HepG2 (cell line): ENCODE data around the gene AFG1L. TPM values are rescaled to one million over a fixed set of nuclear protein-coding genes. Genes with fewer than 3 reads are reported as not detected.

ENCODE experiments used
- ATAC-seq: fragments of 200-7000 bp; cut with Tn5 transposase; 3 replicates; pipeline ENCODE4 v1.9.1; 2020; ENCODE audit warnings: mild to moderate bottlenecking, moderate library complexity
- BruUV-seq: library from RNA; stranded (reverse); fragments of 400-500 nt; replicated peaks from 2 replicates; lab custom pipeline; 2021; lab: Mats Ljungman, UMichigan
- CTCF ChIA-PET: fragments of 300-600 bp; formaldehyde crosslinking; extraction: SDS; loops from one replicate; lab custom pipeline; 2021; ENCODE audit warnings: low total read pairs, inconsistent platforms, low intra/inter-chr PET ratio; lab: Yijun Ruan, JAX
- POLR2A ChIA-PET: fragments of 350-600 bp; sonication (Branson Sonifier 250); formaldehyde crosslinking; loops from one replicate; lab custom pipeline; 2020; ENCODE audit warnings: antibody characterized with exemption, inconsistent platforms; lab: Yijun Ruan, JAX
- DNase-seq: peaks from one replicate; pipeline ENCODE4 v3.0.0-alpha.2; 2015; ENCODE audit warnings: low spot score
- FAIRE-seq: peaks from 3 replicates; lab custom pipeline; 2011; peaks lifted over from hg19 to GRCh38; lab: Jason Lieb, UNC
- H2AFZ ChIP-seq: one replicate; pipeline ENCODE4 v1.6.1; 2011; ENCODE audit warnings: low read length, inconsistent platforms
- H3K27ac ChIP-seq: fragments of 300-600 bp; 3 replicates; pipeline ENCODE4 v1.8.0; 2011; ENCODE audit warnings: mixed run types, mild to moderate bottlenecking, mixed read lengths, low read length, inconsistent platforms; ENCODE audit not compliant: insufficient read depth; ENCODE audit errors: extremely low read length
- H3K27me3 ChIP-seq, 2 experiments: fragments of 200-600 bp in 1 of 2; 2 replicates in 1 of 2; 3 replicates in 1 of 2; pipeline versions ENCODE4 v1.6.0 to v1.8.0; 2011; ENCODE audit warnings: low read length in 2 of 2, mild to moderate bottlenecking in 2 of 2, moderate library complexity in 2 of 2, inconsistent platforms in 1 of 2; ENCODE audit not compliant: insufficient read depth in 2 of 2, control insufficient read depth in 1 of 2
- H3K36me3 ChIP-seq, 2 experiments: fragments of 200-600 bp in 1 of 2; replicated peaks in 1 of 2; 2 replicates in 1 of 2; 3 replicates in 1 of 2; pipeline versions ENCODE4 v1.5.1 to v1.8.0; 2011; ENCODE audit warnings: low read length in 2 of 2, inconsistent platforms in 1 of 2; ENCODE audit not compliant: insufficient read depth in 2 of 2, control insufficient read depth in 1 of 2
- H3K4me1 ChIP-seq: 2 replicates; pipeline ENCODE4 v1.5.1; 2012; ENCODE audit warnings: low read length, inconsistent platforms; ENCODE audit not compliant: insufficient read depth
- H3K4me2 ChIP-seq: 2 replicates; pipeline ENCODE4 v1.6.0; 2011; ENCODE audit warnings: low read depth, low read length, inconsistent platforms
- H3K4me3 ChIP-seq, 3 experiments: fragments of 200-600 bp in 1 of 3; sonication (generic), shearing (Covaris generic) in 1 of 3; replicated peaks in 1 of 3; 2 replicates each; pipeline ENCODE4 v1.5.1; 2011 to 2016; ENCODE audit warnings: low read length in 3 of 3, inconsistent platforms in 2 of 3, low read depth in 2 of 3, mild to moderate bottlenecking in 2 of 3, control low read depth in 1 of 3, mixed read lengths in 1 of 3; ENCODE audit not compliant: insufficient read depth in 1 of 3
- H3K79me2 ChIP-seq: one replicate; pipeline ENCODE4 v1.6.1; 2011; ENCODE audit warnings: low read length, inconsistent platforms; ENCODE audit not compliant: insufficient read depth
- H3K9ac ChIP-seq: 2 replicates; pipeline ENCODE4 v1.6.0; 2011; ENCODE audit warnings: mild to moderate bottlenecking, low read depth, low read length, inconsistent platforms; ENCODE audit not compliant: insufficient read depth
- H3K9me3 ChIP-seq: 2 replicates; pipeline ENCODE4 v1.5.1; 2012; ENCODE audit warnings: mild to moderate bottlenecking, low read length
- H4K20me1 ChIP-seq: 2 replicates; pipeline ENCODE4 v1.6.0; 2011; ENCODE audit warnings: inconsistent platforms, mild to moderate bottlenecking, low read length, moderate library complexity; ENCODE audit not compliant: insufficient read depth
- GABPA ChIP-seq, 2 experiments: IDR thresholded peaks; 2 replicates each; pipeline ENCODE4 v1.6.1; 2011 to 2016; ENCODE audit warnings: low read depth in 2 of 2, low read length in 1 of 2, missing biosample characterization in 1 of 2, missing genetic modification characterization in 1 of 2
- KAT2B ChIP-seq: fragments of 150-350 bp; IDR thresholded peaks from 2 replicates; pipeline ENCODE4 v1.6.1; 2014; ENCODE audit warnings: low read depth, low read length, borderline replicate concordance
- NR1H2 ChIP-seq: sonication (generic); formaldehyde crosslinking; IDR thresholded peaks from 2 replicates; pipeline ENCODE4 v1.8.1; 2022; ENCODE audit warnings: low read depth, missing genetic modification reagents, borderline replicate concordance
- RFXAP ChIP-seq: sonication (generic); formaldehyde crosslinking; IDR thresholded peaks from 2 replicates; pipeline ENCODE4 v1.4.0; 2020; ENCODE audit warnings: missing genetic modification reagents, borderline replicate concordance
- SP4 ChIP-seq: sonication (generic); formaldehyde crosslinking; IDR thresholded peaks from 2 replicates; pipeline ENCODE4 v1.8.1; 2023; ENCODE audit warnings: mild to moderate bottlenecking, missing genetic modification reagents
- TP53 ChIP-seq: sonication (generic); formaldehyde crosslinking; conservative IDR thresholded peaks from 2 replicates; pipeline ENCODE4 v1.4.0; 2020; ENCODE audit warnings: missing genetic modification reagents
- TSC22D2 ChIP-seq: sonication (generic); formaldehyde crosslinking; IDR thresholded peaks from 2 replicates; pipeline ENCODE4 v1.5.1; 2020; ENCODE audit warnings: missing genetic modification reagents, mild to moderate bottlenecking, borderline replicate concordance
- ZBTB46 ChIP-seq: sonication (generic); formaldehyde crosslinking; IDR thresholded peaks from 2 replicates; pipeline ENCODE4 v1.4.0; 2020; ENCODE audit warnings: mild to moderate bottlenecking, missing genetic modification reagents, borderline replicate concordance
- ZNF124 ChIP-seq: sonication (generic); formaldehyde crosslinking; IDR thresholded peaks from 2 replicates; pipeline ENCODE4 v1.4.0; 2020; ENCODE audit warnings: missing genetic modification reagents
- ZNF275 ChIP-seq: sonication (generic); formaldehyde crosslinking; IDR thresholded peaks from 2 replicates; pipeline ENCODE4 v1.8.0; 2022; ENCODE audit warnings: missing genetic modification reagents, mild to moderate bottlenecking, inconsistent platforms, borderline replicate concordance
- ZNF883 ChIP-seq: sonication (generic); formaldehyde crosslinking; IDR thresholded peaks from 2 replicates; pipeline ENCODE4 v1.5.1; 2020; ENCODE audit warnings: mild to moderate bottlenecking, missing genetic modification reagents; ENCODE audit errors: not compliant biosample characterization
- WGBS: methylation state at CpG from one replicate; pipeline ENCODE4 v1.1.6; 2017; ENCODE audit warnings: low lambda C conversion rate; 5-methylcytosine and 5-hydroxymethylcytosine counted together
- in situ Hi-C: cut with HindIII; loops from 2 replicates; pipeline ENCODE4 v1.10.0; 2017; ENCODE audit warnings: low pct_unique_long_range_greater_than_20kb; ENCODE audit not compliant: extremely low pct_ligation_motif_present
- intact Hi-C: fragments of 100-400 bp; cut with micrococcal nuclease; formaldehyde crosslinking; loops from one replicate; pipeline ENCODE4 v1.10.0; 2022; ENCODE audit not compliant: unreplicated experiment
- polyA plus RNA-seq, 8 experiments: library from polyadenylated mRNA; depleted of rRNA in 3 of 8; stranded (reverse) in 7 of 8; unstranded in 1 of 8; fragments of >200 nt; fragmentation: Illumina TruSeq in 4 of 8; extraction: Trizol in 4 of 8; gene quantifications; 2 replicates each; pipeline versions ENCODE4 v1.2.1 to v1.2.3, GENCODE V29; 2011 to 2016; ENCODE audit warnings: low read depth in 4 of 8, missing spikeins in 1 of 8, mixed read lengths in 1 of 8; ENCODE audit not compliant: insufficient read depth in 1 of 8
- total RNA-seq, 5 experiments: library from RNA; depleted of rRNA; stranded (reverse); fragments of >200 nt; fragmentation: Illumina TruSeq; extraction: Trizol; gene quantifications; 2 replicates each; pipeline ENCODE4 v1.2.3, GENCODE V29; 2016; ENCODE audit warnings: low read depth in 1 of 5
- TF ChIP-seq, protein P1 (sequence below): sonication (generic); formaldehyde crosslinking; IDR thresholded peaks from 2 replicates; pipeline ENCODE4 v1.5.0; 2020; ENCODE audit warnings: mild to moderate bottlenecking, low read depth, missing genetic modification reagents, borderline replicate concordance

AFG1L gene
- total and polyA plus RNA-seq, 2 of the 13 experiments (the other 11 are each of a cell fraction or from before 2014, with no cell fraction given) = 3.1 to 14.0 TPM

DNA sequence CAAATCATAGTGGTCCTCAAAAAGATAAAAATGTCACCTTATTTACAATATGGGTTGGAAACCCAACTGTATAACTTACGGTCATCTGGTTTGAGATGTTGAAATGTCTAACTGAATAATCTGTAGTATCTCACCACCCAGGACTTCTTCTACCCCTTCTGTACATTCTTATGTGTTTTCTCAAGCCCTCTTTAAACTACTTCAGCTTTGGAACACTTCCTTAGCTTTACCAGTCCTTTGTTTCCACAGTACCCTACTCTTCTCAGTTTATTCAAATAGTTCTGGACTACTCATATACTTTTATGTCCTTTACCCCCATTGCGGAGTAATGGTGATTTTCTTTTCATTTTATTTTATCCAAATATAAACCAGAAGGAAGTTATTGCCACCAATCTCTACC lies 137.3 kb downstream of the AFG1L start (continued):
- no peak for TF ChIP-seq TSC22D2 (CRISPR knock-in tag)
- no peak for TF ChIP-seq NR1H2 (CRISPR knock-in tag)
- no peak for TF ChIP-seq ZNF883 (CRISPR knock-in tag)

DNA sequence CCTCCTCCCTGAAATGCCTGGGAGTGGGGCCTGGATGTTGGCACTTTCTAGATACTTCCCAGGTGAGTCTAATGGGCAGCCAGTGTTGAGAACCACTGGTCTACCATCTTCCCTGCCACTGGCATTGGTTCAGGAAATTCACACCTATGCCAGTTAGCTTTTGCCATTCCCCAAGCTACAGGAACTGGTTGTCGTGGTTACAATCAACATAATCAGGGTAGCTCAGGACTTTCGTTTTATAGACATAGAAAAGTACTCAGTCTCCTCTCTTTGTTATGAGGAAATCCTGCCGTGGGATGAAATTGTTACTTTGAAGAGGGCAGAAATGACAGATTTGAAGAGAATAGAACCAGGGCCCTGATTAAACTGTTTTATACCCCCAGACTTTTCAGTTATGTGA lies 137.9 kb downstream of the AFG1L start:
- WGBS = 96% methylated on average over 3 of the region's 3 CpGs
- H3K79me2 ChIP-seq = no peaks in the 10 kb centered on the region
- no peaks in the 10 kb centered on the region for H3K36me3 ChIP-seq
- in situ Hi-C loops = no loop called here
- intact Hi-C loops = no loop called here
- H3K4me1 ChIP-seq = no peaks in the 10 kb centered on the region
- ATAC-seq (no peak), DNase-seq (no peak), FAIRE-seq (no peak)
- no peaks in the 10 kb centered on the region for H3K27me3 ChIP-seq
- H2AFZ ChIP-seq = no peak overlapping the region
- H3K27ac ChIP-seq = no peak overlapping the region
- H4K20me1 ChIP-seq = no peaks in the 10 kb centered on the region
- ChIA-PET CTCF (no interaction called here), POLR2A (no interaction called here)
- no peaks in the 10 kb centered on the region for H3K9me3 ChIP-seq
- no TSS peak for BruUV-seq
- H3K4me2 ChIP-seq = no peak overlapping the region
- no peak overlapping the region for H3K4me3 ChIP-seq
- TF ChIP-seq ZNF275 (CRISPR knock-in tag) (no peak), ZBTB46 (CRISPR knock-in tag) (no peak), KAT2B (no peak), TP53 (CRISPR knock-in tag) (no peak), GABPA (IDR thresholded peaks at IDR 0.05; ENCODE audit: low read depth, low read length) (no peak), GABPA (CRISPR knock-in tag; IDR thresholded peaks at IDR 0.05; ENCODE audit: low read depth) (no peak), SP4 (CRISPR knock-in tag) (no peak), ZNF124 (CRISPR knock-in tag) (no peak), RFXAP (CRISPR knock-in tag) (no peak)
- TF ChIP-seq, protein P1, sequence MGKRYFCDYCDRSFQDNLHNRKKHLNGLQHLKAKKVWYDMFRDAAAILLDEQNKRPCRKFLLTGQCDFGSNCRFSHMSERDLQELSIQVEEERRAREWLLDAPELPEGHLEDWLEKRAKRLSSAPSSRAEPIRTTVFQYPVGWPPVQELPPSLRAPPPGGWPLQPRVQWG = no peak
- H3K9ac ChIP-seq = no peak overlapping the region
